IPS DF 6.9 (cell line): Measurements from ENCODE around the gene GNMT.

Experiments
- DNase-seq: peaks from one replicate; pipeline ENCODE4 v3.0.0-alpha.2; 2013; ENCODE audit warnings: low read depth, low spot score
- H3K27ac ChIP-seq: one replicate; pipeline ENCODE4 v1.5.1; 2013; ENCODE audit warnings: low read length, control low read depth
- H3K27me3 ChIP-seq: 2 replicates; pipeline ENCODE4 v1.6.1; 2013; ENCODE audit warnings: mild to moderate bottlenecking, low read length; ENCODE audit not compliant: control insufficient read depth, insufficient read depth
- H3K36me3 ChIP-seq: 2 replicates; pipeline ENCODE4 v1.6.1; 2013; ENCODE audit warnings: low read length; ENCODE audit not compliant: control insufficient read depth, insufficient read depth
- H3K4me1 ChIP-seq: 2 replicates; pipeline ENCODE4 v1.6.1; 2013; ENCODE audit warnings: low read length; ENCODE audit not compliant: control insufficient read depth, insufficient read depth
- H3K4me3 ChIP-seq: 2 replicates; pipeline ENCODE4 v1.5.1; 2013; ENCODE audit warnings: mild to moderate bottlenecking, low read length
- H3K9me3 ChIP-seq: 2 replicates; pipeline ENCODE4 v1.6.1; 2013; ENCODE audit warnings: low read length, inconsistent platforms; ENCODE audit not compliant: control insufficient read depth, insufficient read depth
- WGBS: extraction: QIAGEN DNeasy Blood & Tissue Kit; methylation state at CpG from one replicate; pipeline ENCODE4 v1.1.7; 2013; ENCODE audit warnings: mixed read lengths, missing lambda C conversion rate; ENCODE audit not compliant: insufficient read length, insufficient coverage; 5-methylcytosine and 5-hydroxymethylcytosine counted together

GNMT gene

DNA sequence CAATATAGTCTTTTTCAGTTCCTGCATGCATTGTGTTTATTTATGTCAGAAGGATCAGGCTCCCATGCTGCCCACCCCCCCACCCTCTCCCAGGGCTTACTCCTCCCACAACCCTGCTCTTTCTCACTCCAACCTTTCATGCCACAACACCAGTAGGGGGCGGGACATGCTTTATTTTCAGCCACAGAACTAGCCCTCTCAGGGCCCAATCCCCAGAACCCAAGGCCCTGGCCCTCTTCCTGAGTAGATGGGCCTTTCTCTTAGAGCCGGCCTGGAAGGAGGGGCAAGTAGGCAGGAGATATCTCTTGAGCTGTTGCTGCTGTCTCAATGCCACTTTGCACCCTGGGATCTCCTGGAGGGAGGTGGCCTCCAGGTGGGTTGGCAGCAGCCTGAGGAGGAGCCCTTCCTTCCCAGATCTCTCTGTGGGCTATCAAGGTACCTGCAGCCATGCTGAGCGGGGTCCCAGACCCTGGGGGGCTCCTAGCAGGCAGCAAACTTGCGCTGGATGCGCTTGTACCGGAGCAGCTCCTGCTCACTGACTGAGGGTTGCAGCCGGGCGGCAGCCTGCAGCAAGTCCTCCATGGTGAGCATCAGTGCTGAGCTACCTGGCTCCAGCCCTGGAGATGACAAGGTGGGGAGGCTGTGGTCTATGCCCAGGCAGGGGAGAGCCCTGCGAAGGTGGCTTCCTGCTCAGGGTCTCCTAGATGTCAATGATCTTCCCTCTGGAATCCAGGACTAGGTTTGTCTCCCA, 3.5 kb downstream of the GNMT start:
- H3K4me3 ChIP-seq: no peak overlapping the region
- H3K4me1 ChIP-seq: peaks cover 4% of the 10 kb centered on the region; the same call in 1 of the 2 replicates
- H3K9me3 ChIP-seq: no peaks in the 10 kb centered on the region
- no CpG with 5 or more reads among the region's 9 CpGs for WGBS
- no peaks in the 10 kb centered on the region for H3K27me3 ChIP-seq
- H3K36me3 ChIP-seq: peaks cover 3% of the 10 kb centered on the region; the same call in 1 of the 2 replicates
- DNase-seq: peak; percentile 82
- H3K27ac ChIP-seq: no peak overlapping the region

DNA sequence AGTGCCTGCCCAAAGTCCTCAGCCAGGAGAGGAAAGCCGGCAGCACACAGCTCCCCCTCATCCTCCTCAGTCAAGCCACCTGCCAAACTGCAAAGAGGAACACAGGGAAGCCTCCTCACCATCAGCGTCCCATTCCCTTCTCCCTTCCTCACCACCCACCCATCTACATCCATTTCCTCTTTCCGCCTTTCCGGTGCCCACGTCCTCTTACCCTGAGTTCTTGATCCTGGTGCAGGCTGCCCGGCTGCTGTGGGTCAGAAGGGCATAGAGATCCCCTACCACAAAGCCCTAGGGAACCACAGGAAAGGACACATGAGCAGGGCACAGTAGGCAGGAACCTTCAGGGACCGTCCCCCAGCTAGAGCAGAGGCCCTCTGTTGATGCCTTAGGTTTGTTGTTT, 6.0 kb downstream of the GNMT start:
- H3K4me1 ChIP-seq: 0 out of 2 replicates have a peak, but pooled peaks cover 2% of the 10 kb centered on the region
- peaks cover 3% of the 10 kb centered on the region; the same call in 1 of the 2 replicates for H3K36me3 ChIP-seq
- H3K9me3 ChIP-seq: no peaks in the 10 kb centered on the region
- H3K4me3 ChIP-seq: no peak overlapping the region
- 87% methylated on average over 3 of the region's 7 CpGs for WGBS
- DNase-seq: no peak
- H3K27me3 ChIP-seq: no peaks in the 10 kb centered on the region
- H3K27ac ChIP-seq: no peak overlapping the region

DNA sequence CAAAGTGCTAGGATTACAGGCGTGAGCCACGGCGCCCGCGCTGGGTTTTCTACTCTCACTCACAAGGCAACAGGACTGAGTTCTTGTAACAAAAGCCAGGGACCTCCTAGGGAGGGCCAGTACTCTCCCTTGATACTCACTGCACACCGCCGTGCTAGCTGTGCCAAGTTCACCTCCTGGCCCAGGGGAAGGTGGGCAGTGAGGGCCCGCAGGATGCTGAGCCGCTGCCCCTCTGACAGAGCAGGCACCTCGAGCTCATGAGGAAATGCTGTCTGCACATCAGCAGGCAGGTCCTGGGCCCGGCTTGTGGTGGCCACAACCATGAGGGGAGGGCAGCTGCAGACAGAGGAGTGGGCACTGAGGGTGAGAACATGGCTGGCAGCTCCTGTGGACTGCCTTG, 6.7 kb downstream of the GNMT start:
- no CpG with 5 or more reads among the region's 11 CpGs for WGBS

DNA sequence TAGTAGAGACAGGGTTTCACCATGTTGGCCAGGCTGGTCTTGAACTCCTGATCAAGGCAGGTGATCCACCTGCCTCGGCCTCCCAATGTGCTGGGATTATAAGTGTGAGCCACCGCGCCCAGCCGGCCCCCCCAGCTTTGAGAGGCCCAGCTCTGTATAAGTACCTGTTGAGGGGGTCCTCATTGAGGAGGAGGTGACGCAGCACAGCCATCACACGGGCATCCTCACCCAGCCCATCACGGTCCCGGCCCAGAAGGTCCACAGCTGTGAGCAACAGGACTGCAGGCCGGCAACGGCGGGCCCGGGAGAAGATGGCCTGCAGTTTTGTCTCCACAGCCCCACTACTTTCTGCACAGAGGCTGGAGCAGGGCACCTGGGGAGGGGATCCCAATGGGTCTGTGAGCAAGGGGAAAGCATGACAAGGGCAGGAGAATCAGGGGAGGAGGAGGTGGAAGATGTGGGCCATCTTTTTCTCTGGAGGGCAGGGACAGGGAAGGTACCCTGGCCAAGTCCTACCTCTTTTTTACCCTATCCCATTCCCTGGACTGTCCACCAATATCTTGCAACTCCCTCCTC, 7.7 kb downstream of the GNMT start:
- 0 out of 2 replicates have a peak, but pooled peaks cover 2% of the 10 kb centered on the region for H3K4me1 ChIP-seq
- WGBS: no CpG with 5 or more reads among the region's 12 CpGs
- peaks cover 3% of the 10 kb centered on the region; the same call in 1 of the 2 replicates for H3K36me3 ChIP-seq
- no peak for DNase-seq
- H3K4me3 ChIP-seq: no peak overlapping the region
- no peaks in the 10 kb centered on the region for H3K27me3 ChIP-seq
- H3K9me3 ChIP-seq: no peaks in the 10 kb centered on the region
- H3K27ac ChIP-seq: no peak overlapping the region

More for the DNA sequence above, 6.7 kb downstream of the GNMT start:
- Histone ChIP-seq H3K4me1 (0 out of 2 replicates have a peak, but pooled peaks cover 2% of the 10 kb centered on the region), H3K27me3 (no peaks in the 10 kb centered on the region), H3K4me3 (no peak overlapping the region), H3K9me3 (no peaks in the 10 kb centered on the region), H3K27ac (no peak overlapping the region), H3K36me3 (peaks cover 3% of the 10 kb centered on the region; the same call in 1 of the 2 replicates)
- DNase-seq: no peak

DNA sequence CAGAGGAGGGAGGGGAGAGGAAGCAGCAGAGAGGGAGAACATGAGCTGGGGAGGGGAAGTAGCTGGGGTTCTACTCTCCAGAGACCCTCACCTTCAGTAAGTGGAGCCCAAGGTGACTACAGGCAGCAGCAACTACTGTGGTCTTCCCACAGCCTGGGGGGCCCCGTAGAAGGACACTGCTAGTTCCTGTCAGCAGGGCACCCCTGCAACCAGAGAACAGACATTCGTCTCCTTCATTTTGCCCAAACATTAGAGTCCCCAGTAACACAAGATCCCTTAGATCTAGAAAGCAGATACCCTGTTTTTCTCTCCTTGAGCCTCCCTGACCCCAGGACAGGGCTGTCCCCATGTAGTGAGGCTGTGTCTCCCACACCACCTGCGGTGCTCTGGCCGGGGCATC, 8.2 kb downstream of the GNMT start:
- Histone ChIP-seq H3K27ac (no peak overlapping the region), H3K9me3 (no peaks in the 10 kb centered on the region), H3K27me3 (no peaks in the 10 kb centered on the region), H3K4me1 (no peaks in the 10 kb centered on the region), H3K36me3 (peaks cover 3% of the 10 kb centered on the region; the same call in 1 of the 2 replicates), H3K4me3 (no peak overlapping the region)
- DNase-seq: no peak
- no CpG with 5 or more reads among the region's 4 CpGs for WGBS

DNA sequence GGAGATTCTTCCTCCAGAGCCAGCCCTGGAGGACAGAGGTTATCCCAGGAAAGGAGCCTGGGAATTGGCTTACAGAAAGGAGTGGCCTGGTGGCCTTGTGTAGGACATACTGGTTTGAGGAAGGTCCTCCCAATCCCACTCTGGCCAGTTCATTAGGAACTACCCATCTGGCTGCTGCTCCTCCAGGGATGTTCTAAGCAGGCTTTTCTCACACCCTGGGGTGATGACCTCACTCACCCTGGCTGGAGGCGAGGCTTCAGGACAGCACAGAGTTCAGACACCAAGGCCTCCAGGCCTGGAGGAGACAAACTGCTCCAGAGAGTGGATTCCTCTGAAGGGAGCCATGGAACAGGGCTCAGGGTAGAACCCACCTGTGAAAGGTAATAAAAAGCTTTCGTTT, 8.9 kb downstream of the GNMT start:
- no peak overlapping the region for H3K27ac ChIP-seq
- no peaks in the 10 kb centered on the region for H3K27me3 ChIP-seq
- DNase-seq: no peak
- no peaks in the 10 kb centered on the region for H3K9me3 ChIP-seq
- H3K36me3 ChIP-seq: peaks cover 3% of the 10 kb centered on the region; the same call in 1 of the 2 replicates
- no peaks in the 10 kb centered on the region for H3K4me1 ChIP-seq
- no CpG with 5 or more reads among the region's 2 CpGs for WGBS
- no peak overlapping the region for H3K4me3 ChIP-seq

DNA sequence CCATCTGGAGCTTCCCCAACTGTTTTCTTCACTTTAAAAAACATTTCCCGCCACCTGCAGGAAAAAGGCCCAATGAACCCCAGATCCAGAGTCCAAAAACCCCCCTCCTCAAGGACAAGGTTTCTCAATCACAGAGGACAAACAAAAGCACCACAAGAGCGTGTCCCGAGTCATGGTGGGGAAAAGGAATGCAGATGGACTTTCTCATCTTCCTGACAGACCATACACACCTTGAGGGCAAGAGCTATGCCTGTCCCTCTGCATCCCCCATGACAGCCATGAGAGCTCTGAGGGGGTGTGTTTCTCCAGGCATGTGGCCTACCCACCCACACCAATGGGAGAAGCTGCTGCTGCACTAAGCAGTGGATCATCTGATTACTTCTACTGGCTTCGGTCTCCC, 9.4 kb downstream of the GNMT start:
- Histone ChIP-seq H3K4me1 (no peaks in the 10 kb centered on the region), H3K27me3 (no peaks in the 10 kb centered on the region), H3K36me3 (peaks cover 3% of the 10 kb centered on the region; the same call in 1 of the 2 replicates), H3K27ac (no peak overlapping the region), H3K4me3 (no peak overlapping the region), H3K9me3 (no peaks in the 10 kb centered on the region)
- DNase-seq: no peak
- WGBS: no CpG with 5 or more reads among the region's 4 CpGs

DNA sequence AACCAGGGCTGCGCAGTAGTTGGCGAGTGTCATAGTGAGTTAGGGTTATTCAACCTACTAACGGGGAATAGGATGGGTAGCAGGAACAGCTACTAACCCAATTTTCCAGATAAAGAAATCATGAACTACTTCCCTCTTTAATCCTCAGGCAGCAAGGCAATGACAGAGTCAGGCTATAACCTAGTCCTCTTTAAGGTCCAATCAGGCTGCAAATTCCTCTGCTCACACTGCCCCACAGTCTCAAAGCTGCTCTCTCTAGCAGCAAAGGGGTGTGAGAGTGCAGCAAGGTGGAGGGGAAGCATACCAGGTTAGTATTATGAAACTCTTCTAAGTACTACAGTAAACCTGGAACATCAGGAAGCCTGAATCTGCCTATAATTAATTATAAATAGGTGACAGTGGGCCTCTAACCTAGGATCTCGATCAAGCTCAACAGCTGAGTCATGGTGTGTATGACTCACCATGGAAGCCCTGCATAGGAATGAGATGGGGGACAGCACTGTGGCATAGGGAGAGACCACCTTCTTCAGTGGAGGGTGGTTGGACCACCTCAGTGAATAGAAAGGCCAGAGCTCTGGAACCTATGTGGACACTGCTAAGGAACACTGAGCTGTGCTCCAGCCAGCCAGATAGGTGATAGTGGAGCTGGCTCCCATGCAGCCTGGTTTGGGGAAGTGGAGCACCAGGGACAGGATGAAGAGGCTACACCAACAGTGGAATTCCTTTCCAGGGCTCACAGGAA, 10.5 kb downstream of the GNMT start:
- H3K27ac ChIP-seq: no peak overlapping the region
- no peaks in the 10 kb centered on the region for H3K27me3 ChIP-seq
- WGBS: no CpG with 5 or more reads among the region's 4 CpGs
- DNase-seq: no peak
- H3K36me3 ChIP-seq: peaks cover 3% of the 10 kb centered on the region; the same call in 1 of the 2 replicates
- no peak overlapping the region for H3K4me3 ChIP-seq
- H3K4me1 ChIP-seq: no peaks in the 10 kb centered on the region
- no peaks in the 10 kb centered on the region for H3K9me3 ChIP-seq

DNA sequence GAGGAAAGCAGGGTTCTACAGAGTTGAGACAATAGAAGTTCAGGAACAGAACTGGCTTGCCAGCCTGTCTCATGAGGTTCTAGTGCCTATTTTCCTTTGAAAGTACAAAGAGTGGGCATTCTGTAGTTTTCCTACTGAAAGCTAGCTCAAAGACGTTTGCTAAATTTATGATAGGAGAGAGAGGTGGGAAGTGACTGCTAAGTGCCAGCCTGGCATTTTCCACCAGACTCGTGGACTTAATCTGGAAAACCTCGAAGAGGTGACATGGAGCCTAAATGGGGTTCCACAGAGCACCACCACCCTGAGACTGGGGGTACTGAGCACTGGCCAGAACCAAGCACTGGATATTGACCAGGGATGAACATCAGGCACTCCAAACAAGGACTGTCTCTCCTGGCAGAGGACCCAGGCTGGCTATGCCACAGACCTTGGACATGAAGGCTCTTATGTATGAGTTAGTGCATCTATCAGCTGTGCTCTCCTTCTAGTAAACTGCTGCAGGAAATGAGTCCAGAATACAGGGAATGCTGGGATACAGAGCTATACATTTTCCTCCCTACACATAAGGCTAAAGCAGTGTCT, 11.3 kb downstream of the GNMT start:
- Histone ChIP-seq H3K27me3 (no peaks in the 10 kb centered on the region), H3K4me1 (no peaks in the 10 kb centered on the region), H3K36me3 (peaks cover 3% of the 10 kb centered on the region; the same call in 1 of the 2 replicates), H3K9me3 (no peaks in the 10 kb centered on the region), H3K27ac (no peak overlapping the region), H3K4me3 (no peak overlapping the region)
- no peak for DNase-seq
- no CpG with 5 or more reads among the region's 3 CpGs for WGBS

DNA sequence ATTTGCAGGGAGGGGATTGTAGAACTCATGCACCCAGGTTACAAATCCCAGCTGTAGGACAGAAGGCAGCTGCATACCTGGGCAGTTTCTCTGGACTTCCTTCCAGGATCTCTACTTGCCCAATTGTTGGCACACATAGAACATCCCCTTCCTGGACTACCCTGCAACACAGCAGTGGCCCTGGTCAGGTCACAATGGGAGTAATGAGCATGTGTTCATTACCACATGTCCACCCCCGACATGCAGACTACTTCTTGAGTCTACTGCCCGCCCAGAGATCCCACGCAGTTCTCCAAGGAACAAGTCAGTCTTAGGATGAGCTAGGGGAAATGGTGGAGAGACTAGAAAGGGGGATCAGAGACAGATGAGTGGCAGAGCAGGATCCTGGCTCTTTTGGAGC, 13.4 kb downstream of the GNMT start:
- Histone ChIP-seq H3K27ac (no peak overlapping the region), H3K36me3 (no peaks in the 10 kb centered on the region), H3K4me3 (no peak overlapping the region), H3K27me3 (no peaks in the 10 kb centered on the region), H3K9me3 (no peaks in the 10 kb centered on the region), H3K4me1 (no peaks in the 10 kb centered on the region)
- WGBS: no CpG with 5 or more reads among the region's 3 CpGs
- no peak for DNase-seq
